Stimulated activated naive CD8-positive, alpha-beta T cell treated with anti-CD3 and anti-CD28 coated beads, Interleukin-15, Interleukin-2, amounts not matched to agents 100 U/mL and 50 U/mL, for 24 hours (primary cell): Measurements from ENCODE around the gene C10orf143.
A peak's percentile ranks its signal among the peaks of the same experiment; 100 is the strongest.
"Not testable (repeated sequence)": the region's sequence is repeated elsewhere in the genome, so short reads cannot be mapped to it uniquely, and the experiment has no call there.

Source experiments
- ATAC-seq: fragments of 150-1000 bp; cut with Tn5 transposase; one replicate; pipeline ENCODE4 v1.10.0; 2021
- DNase-seq: peaks from one replicate; pipeline ENCODE4 v3.0.0; 2021

C10orf143 gene

DNA sequence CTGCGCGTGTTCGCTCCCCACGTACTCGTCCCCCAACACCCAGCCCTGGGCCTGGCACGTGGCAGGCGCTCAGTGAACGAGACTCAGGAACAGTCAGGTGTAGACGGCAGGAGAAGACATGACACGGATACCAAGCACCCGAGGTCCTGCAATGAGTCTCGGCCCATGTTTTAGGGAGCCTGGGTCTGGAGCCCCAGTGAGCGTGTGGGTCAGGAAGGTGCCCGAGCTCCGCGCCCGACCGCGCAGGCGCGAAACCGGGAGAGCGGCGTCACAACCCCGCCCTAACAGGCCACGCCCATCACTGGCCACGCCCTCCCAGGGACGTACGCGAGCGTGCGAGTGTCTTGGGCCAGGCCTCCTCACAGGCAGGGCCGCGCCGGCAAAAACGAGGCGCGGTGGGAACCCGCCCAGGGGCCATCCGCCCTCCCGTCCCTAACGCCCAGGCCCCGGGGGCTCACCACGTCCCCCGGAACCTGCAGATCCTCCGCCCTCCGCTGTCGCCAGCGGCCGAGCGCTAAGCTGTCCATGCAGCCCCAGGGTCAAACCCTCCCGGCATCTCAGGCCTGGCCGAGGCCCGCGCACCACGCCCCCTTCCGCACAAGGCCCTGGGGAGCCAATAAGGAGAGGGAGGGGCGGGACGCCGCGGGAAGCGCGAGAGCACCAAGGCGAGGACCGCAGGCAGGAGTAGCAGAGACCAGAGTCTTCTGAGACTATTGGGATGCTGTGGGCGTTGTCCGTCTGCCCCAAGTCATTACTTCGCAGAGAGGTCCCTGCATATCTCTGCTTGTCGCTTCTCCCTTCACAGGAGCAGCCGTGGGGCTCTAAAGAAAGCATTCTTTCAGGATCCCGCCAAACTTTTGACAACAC is at the start of gene C10orf143:
Gene C10orf143, minus strand, starts transcription at position 585 of the 867 bp plus-strand sequence. Its CDS starts 58 bp downstream, at position 527.
- peak; percentile 87 for ATAC-seq
- DNase-seq: peak; percentile 98

DNA sequence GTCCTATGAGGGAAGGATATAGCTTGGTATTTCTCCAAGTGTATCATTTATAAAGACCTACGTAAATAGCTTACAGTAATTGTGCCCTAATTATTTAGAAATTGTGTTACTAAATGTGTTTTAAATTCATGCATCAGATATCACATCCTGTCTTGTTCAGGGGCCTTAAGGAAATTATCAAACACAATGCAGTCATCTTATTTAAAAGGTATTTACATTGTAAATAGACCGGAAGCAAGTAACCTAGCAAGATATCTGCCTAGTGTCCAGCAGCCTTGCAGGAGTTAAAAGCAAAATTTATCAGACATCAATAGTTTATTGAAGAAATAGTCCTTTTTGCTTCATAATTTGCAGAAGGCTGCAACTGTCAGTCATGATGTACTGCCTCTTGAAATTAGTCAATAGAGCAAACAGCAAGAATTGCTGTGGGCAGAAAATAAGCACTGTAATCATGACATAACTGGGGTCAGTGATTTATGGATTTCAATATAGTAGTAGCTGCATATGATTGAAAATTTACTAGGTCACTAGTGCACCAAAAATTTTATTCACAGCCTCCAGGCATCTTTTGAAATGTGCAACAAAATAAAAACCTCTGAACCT is 48.7 kb upstream of the C10orf143 start:
- ATAC-seq (no peak), DNase-seq (no peak)

GRCh38 chr10:130146042-130146441 is 35.4 kb upstream of the C10orf143 start:
- ATAC-seq (no peak), DNase-seq (no peak)

DNA sequence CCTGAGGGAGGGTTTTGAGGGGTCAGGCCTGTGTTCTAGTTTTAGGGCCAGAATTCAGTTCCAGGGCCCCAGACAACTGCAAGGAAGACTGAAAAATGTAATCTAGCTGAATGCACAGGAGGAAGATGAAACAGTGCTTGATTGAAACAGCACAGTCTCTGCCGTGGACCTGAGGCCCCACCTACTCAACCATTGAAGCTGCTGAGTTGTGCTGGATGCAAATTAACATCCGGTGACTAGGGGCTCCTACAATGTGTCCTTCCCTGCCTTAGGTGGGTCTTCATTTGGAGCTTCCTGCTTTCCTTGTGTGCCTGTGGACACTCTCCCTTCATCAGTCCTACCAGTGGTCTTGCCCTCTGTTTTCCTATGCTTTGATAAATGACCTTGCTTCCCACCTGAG is 31.2 kb upstream of the C10orf143 start:
- ATAC-seq (no peak), DNase-seq (no peak)

- DNase-seq: no peak
- ATAC-seq: no peak
These were observed 30.8 kb upstream of the C10orf143 start for GRCh38 chr10:130141460-130141859.

DNA sequence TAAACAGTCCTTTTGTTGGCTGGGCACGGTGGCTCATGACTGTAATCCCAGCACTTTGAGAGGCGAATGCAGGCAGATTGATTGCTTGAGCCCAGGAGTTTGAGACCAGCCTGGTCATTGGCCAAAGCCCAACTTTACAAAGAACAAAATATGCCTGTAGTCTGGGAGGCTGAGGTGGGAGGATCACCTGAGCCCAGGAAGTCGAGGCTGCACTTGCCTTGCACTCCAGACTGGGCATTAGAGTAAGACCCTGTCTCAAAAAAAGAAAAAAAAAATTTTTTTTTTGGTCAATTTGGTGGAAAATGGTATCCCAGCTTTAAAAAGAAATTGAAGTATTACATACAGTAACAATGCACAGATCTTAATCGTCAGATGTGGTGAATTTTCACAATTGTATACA is 30.4 kb upstream of the C10orf143 start:
- ATAC-seq (no peak), DNase-seq (no peak)

DNA sequence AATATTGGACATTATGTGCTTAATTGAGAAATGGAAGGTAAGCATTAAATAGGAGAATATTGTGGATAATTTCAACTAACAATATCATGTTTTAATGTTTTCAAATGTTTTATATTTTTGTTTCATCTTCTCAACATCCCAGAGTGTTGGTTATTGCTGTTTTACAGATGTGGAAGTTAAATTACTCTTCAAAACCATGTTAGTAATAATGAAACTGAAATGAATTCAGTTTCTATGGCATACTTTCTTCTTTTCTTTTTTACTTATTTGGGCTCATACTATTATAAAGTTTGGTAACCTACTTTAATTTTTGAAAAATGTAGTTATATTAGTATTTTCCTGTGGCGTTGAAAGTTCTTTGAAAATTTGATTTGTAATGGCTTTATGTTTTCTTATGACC is 29.8 kb upstream of the C10orf143 start:
- ATAC-seq (no peak), DNase-seq (no peak)

GRCh38 chr10:130138479-130138866 is 27.8 kb upstream of the C10orf143 start:
- ATAC-seq: peak; percentile 68
- no peak for DNase-seq

- DNase-seq (no peak), ATAC-seq (no peak)
These were observed 27.2 kb upstream of the C10orf143 start for GRCh38 chr10:130137659-130138478.

DNA sequence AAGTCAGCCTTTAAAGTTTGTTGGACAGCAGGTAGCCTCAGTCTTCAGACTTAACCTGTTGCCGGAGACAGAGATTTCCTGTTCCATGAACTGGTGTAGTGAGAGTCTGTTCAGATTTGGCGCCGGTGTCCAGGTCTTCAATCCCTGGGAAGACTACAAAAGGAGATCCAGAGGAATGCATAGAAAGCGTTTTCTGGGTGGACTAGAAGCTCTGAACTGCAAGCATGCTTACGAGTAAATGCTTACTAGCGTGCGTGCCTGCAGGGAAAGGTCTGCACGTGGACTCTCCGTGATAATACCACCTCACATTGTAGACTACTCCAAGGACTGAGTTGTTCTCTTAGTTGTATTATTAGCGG is 26.4 kb upstream of the C10orf143 start:
- ATAC-seq (no peak), DNase-seq (no peak)

DNA sequence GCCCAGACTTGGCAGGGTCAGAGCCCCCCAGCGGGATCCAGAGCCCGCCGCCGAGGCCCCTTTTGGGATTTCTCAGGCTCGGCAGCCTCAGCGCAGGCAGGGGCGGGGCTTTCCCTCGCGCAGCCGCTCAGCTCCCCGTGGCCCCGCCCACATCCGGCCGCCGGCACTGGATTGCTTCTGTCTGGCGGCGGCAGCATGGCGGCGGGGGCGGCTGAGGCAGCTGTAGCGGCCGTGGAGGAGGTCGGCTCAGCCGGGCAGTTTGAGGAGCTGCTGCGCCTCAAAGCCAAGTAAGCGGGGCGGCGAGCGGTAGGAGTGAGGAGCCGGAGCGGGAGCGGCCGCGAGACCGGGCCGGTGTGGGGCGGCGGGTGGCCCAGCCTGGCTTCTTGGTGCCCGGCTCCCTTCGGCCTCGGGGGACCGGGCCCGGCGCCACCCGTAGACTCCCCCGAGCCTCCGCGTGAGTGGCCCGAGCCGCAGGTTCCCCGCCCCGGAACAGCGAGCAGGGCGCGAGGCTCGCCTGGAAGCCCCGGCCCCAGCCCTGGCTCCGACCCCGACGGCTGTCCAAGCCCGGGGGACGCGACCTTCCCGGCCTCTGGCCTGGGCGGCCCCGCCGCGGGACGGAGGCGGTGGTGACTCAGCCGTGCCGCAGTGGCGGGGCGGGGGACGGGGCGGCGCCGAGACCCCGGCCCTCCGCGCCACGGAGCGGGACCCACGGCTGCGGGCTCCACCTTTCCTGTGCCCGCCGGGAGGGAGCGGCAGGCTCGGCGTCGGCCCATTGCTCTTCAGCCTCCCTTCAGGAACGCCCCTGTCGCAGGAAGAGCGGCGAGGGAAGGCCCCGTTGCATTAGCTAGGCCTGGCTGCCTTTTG is 25.8 kb upstream of the C10orf143 start, which contains the start of gene GLRX3:
Gene GLRX3, plus strand, starts transcription at position 166 of the 864 bp plus-strand sequence. Its CDS starts 30 bp downstream, at position 196.
- ATAC-seq: peak; percentile 83
- peak; percentile 93 for DNase-seq

- DNase-seq: no peak
These were observed 25.1 kb upstream of the C10orf143 start for GRCh38 chr10:130135676-130136225.

GRCh38 chr10:130128922-130129321 is 18.3 kb upstream of the C10orf143 start:
- ATAC-seq (no peak), DNase-seq (no peak)

More at GRCh38 chr10:130135676-130136225, 25.1 kb upstream of the C10orf143 start:
- ATAC-seq: no peak

- ATAC-seq (no peak), DNase-seq (no peak)
These were observed 17.6 kb upstream of the C10orf143 start for GRCh38 chr10:130128062-130128781.

- peak; percentile 57 for DNase-seq
These were observed 16.9 kb upstream of the C10orf143 start for GRCh38 chr10:130127364-130128061.

GRCh38 chr10:130121486-130122079 is 11.0 kb upstream of the C10orf143 start:
- DNase-seq (no peak), ATAC-seq (no peak)

More at GRCh38 chr10:130127364-130128061, 16.9 kb upstream of the C10orf143 start:
- peak; percentile 89 for ATAC-seq

- not testable (repeated sequence) for DNase-seq, ATAC-seq
These were observed 6.9 kb upstream of the C10orf143 start for GRCh38 chr10:130117535-130117934.

DNA sequence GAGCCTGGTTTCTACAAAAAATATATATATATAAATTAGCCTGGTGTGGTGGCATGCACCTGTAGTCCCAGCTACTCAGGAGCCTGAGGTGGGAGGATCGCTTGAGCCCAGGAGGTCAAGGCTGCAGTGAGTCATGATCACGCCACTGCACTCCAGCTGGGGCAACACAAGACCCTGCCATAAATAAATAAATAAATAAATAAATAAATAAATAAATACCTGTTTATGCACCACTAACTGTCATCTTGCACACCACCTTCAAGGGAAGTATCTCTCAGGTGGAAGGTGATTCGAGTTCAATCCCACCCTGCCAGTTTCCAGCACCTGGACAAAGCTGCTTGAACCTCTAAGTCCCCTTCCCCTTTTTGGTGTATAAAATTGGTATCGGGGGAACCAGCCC is 6.3 kb upstream of the C10orf143 start:
- ATAC-seq, DNase-seq: not testable (repeated sequence)

DNA sequence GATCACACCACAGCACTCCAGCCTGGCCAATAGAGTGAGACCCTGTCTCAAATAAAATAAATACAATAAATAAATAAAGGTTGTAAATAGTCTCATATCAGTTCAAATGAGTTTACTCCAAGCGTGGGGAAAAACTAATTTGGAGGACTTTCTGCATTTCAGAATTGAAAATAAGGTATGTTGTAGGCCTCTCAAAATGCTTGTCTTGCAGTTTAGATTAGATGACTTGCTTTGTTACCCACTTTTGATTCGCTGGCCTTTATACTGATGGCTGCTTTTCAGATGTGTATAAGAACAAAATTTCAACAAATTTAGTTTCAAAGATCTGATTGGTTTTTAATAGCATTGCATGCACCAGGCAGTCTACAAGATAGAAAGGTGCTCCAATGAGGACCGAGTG is 2.2 kb upstream of the C10orf143 start:
- ATAC-seq (no peak), DNase-seq (no peak)

GRCh38 chr10:130111852-130112180 is 1.2 kb upstream of the C10orf143 start:
- no peak for ATAC-seq
- no peak for DNase-seq
